ENCODE data around the gene CCDC122.

The CCDC122 gene

GRCh38 chr13:43846496-43847158 is 32.9 kb downstream of the CCDC122 start:
- ATAC-seq (ENCODE audit: insufficient read depth, low read depth) (no peak), DNase-seq (no peak)
- Histone ChIP-seq H3K79me2 (ENCODE audit: insufficient read depth, low read length) (no peaks in the 10 kb centered on the region), H3K9ac (ENCODE audit: low read depth, low read length) (no peak overlapping the region), H3K27me3 (ENCODE audit: insufficient read depth, low read length, poor library complexity) (no peaks in the 10 kb centered on the region), H3K9me3 (ENCODE audit: insufficient read depth, low read length, severe bottlenecking) (peaks cover 10% of the 10 kb centered on the region), H3K4me2 (ENCODE audit: insufficient read depth, low read length) (no peak overlapping the region), H3K27ac (ENCODE audit: low read length) (no peak overlapping the region), H3K4me3 (ENCODE audit: low read depth in 1 of 2, low read length in 2 of 2) (no peak overlapping the region), H4K20me1 (ENCODE audit: insufficient read depth, low read length) (no peaks in the 10 kb centered on the region), H3K36me3 (ENCODE audit: insufficient read depth, low read length) (no peaks in the 10 kb centered on the region), H3K4me1 (ENCODE audit: insufficient read depth, low read length) (no peaks in the 10 kb centered on the region), H2AFZ (ENCODE audit: low read depth, low read length) (no peak overlapping the region)
- no peak for TF ChIP-seq EZH2 (IDR thresholded peaks at IDR 0.05; ENCODE audit: borderline replicate concordance, low read depth, low read length, severe bottlenecking)
- TF ChIP-seq, protein P1, sequence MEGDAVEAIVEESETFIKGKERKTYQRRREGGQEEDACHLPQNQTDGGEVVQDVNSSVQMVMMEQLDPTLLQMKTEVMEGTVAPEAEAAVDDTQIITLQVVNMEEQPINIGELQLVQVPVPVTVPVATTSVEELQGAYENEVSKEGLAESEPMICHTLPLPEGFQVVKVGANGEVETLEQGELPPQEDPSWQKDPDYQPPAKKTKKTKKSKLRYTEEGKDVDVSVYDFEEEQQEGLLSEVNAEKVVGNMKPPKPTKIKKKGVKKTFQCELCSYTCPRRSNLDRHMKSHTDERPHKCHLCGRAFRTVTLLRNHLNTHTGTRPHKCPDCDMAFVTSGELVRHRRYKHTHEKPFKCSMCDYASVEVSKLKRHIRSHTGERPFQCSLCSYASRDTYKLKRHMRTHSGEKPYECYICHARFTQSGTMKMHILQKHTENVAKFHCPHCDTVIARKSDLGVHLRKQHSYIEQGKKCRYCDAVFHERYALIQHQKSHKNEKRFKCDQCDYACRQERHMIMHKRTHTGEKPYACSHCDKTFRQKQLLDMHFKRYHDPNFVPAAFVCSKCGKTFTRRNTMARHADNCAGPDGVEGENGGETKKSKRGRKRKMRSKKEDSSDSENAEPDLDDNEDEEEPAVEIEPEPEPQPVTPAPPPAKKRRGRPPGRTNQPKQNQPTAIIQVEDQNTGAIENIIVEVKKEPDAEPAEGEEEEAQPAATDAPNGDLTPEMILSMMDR (IDR thresholded peaks at IDR 0.05; ENCODE audit: borderline replicate concordance, extremely low read depth, low read length, poor library complexity, severe bottlenecking): no peak

- Histone ChIP-seq H3K79me2 (ENCODE audit: insufficient read depth, low read length) (no peaks in the 10 kb centered on the region), H3K27me3 (ENCODE audit: insufficient read depth, low read length, poor library complexity) (no peaks in the 10 kb centered on the region), H3K4me2 (ENCODE audit: insufficient read depth, low read length) (no peak overlapping the region), H3K9me3 (ENCODE audit: insufficient read depth, low read length, severe bottlenecking) (no peaks in the 10 kb centered on the region), H3K36me3 (ENCODE audit: insufficient read depth, low read length) (no peaks in the 10 kb centered on the region), H4K20me1 (ENCODE audit: insufficient read depth, low read length) (no peaks in the 10 kb centered on the region), H3K4me3 (ENCODE audit: low read depth in 1 of 2, low read length in 2 of 2) (no peak overlapping the region), H3K27ac (ENCODE audit: low read length) (no peak overlapping the region), H3K9ac (ENCODE audit: low read depth, low read length) (no peak overlapping the region), H3K4me1 (ENCODE audit: insufficient read depth, low read length) (no peaks in the 10 kb centered on the region), H2AFZ (ENCODE audit: low read depth, low read length) (no peak overlapping the region)
- ATAC-seq (ENCODE audit: insufficient read depth, low read depth) (no peak), DNase-seq (no peak)
- TF ChIP-seq EZH2 (IDR thresholded peaks at IDR 0.05; ENCODE audit: borderline replicate concordance, low read depth, low read length, severe bottlenecking): no peak
- TF ChIP-seq, protein P1 (IDR thresholded peaks at IDR 0.05; ENCODE audit: borderline replicate concordance, extremely low read depth, low read length, poor library complexity, severe bottlenecking): no peak
These were observed 40.6 kb downstream of the CCDC122 start for GRCh38 chr13:43838909-43839308.

- no peaks in the 10 kb centered on the region for H3K79me2 ChIP-seq (ENCODE audit: insufficient read depth, low read length)
- H3K9me3 ChIP-seq (ENCODE audit: insufficient read depth, low read length, severe bottlenecking): no peaks in the 10 kb centered on the region
- DNase-seq: no peak
- no peaks in the 10 kb centered on the region for H3K27me3 ChIP-seq (ENCODE audit: insufficient read depth, low read length, poor library complexity)
- ATAC-seq (ENCODE audit: insufficient read depth, low read depth): no peak
- H3K4me3 ChIP-seq (ENCODE audit: low read depth in 1 of 2, low read length in 2 of 2): no peak overlapping the region
- no peak overlapping the region for H3K9ac ChIP-seq (ENCODE audit: low read depth, low read length)
- H4K20me1 ChIP-seq (ENCODE audit: insufficient read depth, low read length): no peaks in the 10 kb centered on the region
- no peak overlapping the region for H2AFZ ChIP-seq (ENCODE audit: low read depth, low read length)
- H3K27ac ChIP-seq (ENCODE audit: low read length): no peak overlapping the region
- no peak for TF ChIP-seq EZH2 (IDR thresholded peaks at IDR 0.05; ENCODE audit: borderline replicate concordance, low read depth, low read length, severe bottlenecking)
- TF ChIP-seq, protein P1 (IDR thresholded peaks at IDR 0.05; ENCODE audit: borderline replicate concordance, extremely low read depth, low read length, poor library complexity, severe bottlenecking): no peak
- no peaks in the 10 kb centered on the region for H3K36me3 ChIP-seq (ENCODE audit: insufficient read depth, low read length)
- no peaks in the 10 kb centered on the region for H3K4me1 ChIP-seq (ENCODE audit: insufficient read depth, low read length)
- no peak overlapping the region for H3K4me2 ChIP-seq (ENCODE audit: insufficient read depth, low read length)
These were observed 43.8 kb downstream of the CCDC122 start for GRCh38 chr13:43835701-43836100.

Data from DND-41 (cell line).